Mucosa of rectum (tissue), 2 donors: ENCODE data around the gene OVCA2.

Source experiments
- H3K27ac ChIP-seq, 2 donors: one replicate each; pipeline ENCODE4 v1.7.0; 2013; ENCODE audit warnings: inconsistent platforms in 2 of 2, low read depth in 2 of 2, low read length in 2 of 2
- H3K27me3 ChIP-seq, 2 donors: one replicate each; pipeline ENCODE4 v1.7.0; 2013; ENCODE audit warnings: low read length in 2 of 2; ENCODE audit not compliant: control insufficient read depth in 2 of 2, insufficient read depth in 2 of 2
- H3K36me3 ChIP-seq, 2 donors: one replicate each; pipeline ENCODE4 v1.7.0; 2013; ENCODE audit warnings: low read length in 2 of 2; ENCODE audit not compliant: control insufficient read depth in 2 of 2, insufficient read depth in 2 of 2
- H3K4me1 ChIP-seq, 2 donors: one replicate each; pipeline ENCODE4 v1.7.0; 2013; ENCODE audit warnings: low read length in 2 of 2, mild to moderate bottlenecking in 1 of 2; ENCODE audit not compliant: control insufficient read depth in 2 of 2, insufficient read depth in 2 of 2
- H3K4me3 ChIP-seq, 2 donors: one replicate each; pipeline ENCODE4 v1.7.0; 2013; ENCODE audit warnings: low read length in 2 of 2
- H3K9ac ChIP-seq, 2 donors: one replicate each; pipeline ENCODE4 v1.7.0; 2013; ENCODE audit warnings: low read length in 2 of 2, low read depth in 1 of 2, mild to moderate bottlenecking in 1 of 2
- H3K9me3 ChIP-seq, 2 donors: one replicate each; pipeline ENCODE4 v1.7.0; 2013; ENCODE audit warnings: low read length in 2 of 2; ENCODE audit not compliant: control insufficient read depth in 2 of 2
- donor health status: healthy.
- donor health status: Normal muscosa, but diverticular disease.

The OVCA2 gene

DNA sequence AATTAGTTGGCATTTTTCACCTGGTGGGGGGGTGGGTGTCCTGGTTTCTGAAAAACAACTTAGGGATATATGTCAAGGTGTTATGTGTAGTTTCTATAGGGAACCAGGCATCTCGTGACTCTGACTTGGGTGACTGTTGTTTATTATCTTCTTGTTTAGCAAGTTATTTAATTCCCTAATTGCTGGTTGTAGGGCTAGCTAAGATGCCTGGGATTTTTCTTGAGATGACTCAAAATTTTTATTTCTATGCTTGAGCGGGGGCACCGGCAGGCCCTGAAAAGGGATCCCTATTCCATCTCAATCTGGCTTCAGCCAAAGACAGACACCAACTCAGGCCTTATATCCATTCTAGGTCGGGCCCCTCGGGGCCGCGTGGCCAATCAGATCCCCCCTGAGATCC lies 8.7 kb upstream of the OVCA2 start:
- Histone ChIP-seq H3K4me1 (peaks cover 5 to 8% of the 10 kb centered on the region in 2 donors), H3K9me3 (no peaks in the 10 kb centered on the region), H3K27ac (no peak overlapping the region), H3K27me3 (peaks cover 0 to 2% of the 10 kb centered on the region in 2 donors), H3K36me3 (peaks cover 20 to 23% of the 10 kb centered on the region in 2 donors), H3K4me3 (no peak overlapping the region), H3K9ac (no peak overlapping the region)

GRCh38 chr17:2034157-2034556 lies 7.7 kb upstream of the OVCA2 start:
- Histone ChIP-seq H3K9ac (no peak overlapping the region), H3K36me3 (peaks cover 20 to 27% of the 10 kb centered on the region in 2 donors), H3K9me3 (no peaks in the 10 kb centered on the region), H3K4me3 (no peak overlapping the region), H3K4me1 (peaks cover 5 to 8% of the 10 kb centered on the region in 2 donors), H3K27ac (no peak overlapping the region), H3K27me3 (no peaks in the 10 kb centered on the region)

GRCh38 chr17:2034806-2035540 lies 6.8 kb upstream of the OVCA2 start:
- H3K27ac ChIP-seq = no peak overlapping the region
- H3K36me3 ChIP-seq = peaks cover 20 to 29% of the 10 kb centered on the region in 2 donors
- peaks cover 5 to 6% of the 10 kb centered on the region in 2 donors for H3K4me1 ChIP-seq
- H3K4me3 ChIP-seq = no peak overlapping the region
- no peak overlapping the region for H3K9ac ChIP-seq
- no peaks in the 10 kb centered on the region for H3K27me3 ChIP-seq
- no peaks in the 10 kb centered on the region for H3K9me3 ChIP-seq

DNA sequence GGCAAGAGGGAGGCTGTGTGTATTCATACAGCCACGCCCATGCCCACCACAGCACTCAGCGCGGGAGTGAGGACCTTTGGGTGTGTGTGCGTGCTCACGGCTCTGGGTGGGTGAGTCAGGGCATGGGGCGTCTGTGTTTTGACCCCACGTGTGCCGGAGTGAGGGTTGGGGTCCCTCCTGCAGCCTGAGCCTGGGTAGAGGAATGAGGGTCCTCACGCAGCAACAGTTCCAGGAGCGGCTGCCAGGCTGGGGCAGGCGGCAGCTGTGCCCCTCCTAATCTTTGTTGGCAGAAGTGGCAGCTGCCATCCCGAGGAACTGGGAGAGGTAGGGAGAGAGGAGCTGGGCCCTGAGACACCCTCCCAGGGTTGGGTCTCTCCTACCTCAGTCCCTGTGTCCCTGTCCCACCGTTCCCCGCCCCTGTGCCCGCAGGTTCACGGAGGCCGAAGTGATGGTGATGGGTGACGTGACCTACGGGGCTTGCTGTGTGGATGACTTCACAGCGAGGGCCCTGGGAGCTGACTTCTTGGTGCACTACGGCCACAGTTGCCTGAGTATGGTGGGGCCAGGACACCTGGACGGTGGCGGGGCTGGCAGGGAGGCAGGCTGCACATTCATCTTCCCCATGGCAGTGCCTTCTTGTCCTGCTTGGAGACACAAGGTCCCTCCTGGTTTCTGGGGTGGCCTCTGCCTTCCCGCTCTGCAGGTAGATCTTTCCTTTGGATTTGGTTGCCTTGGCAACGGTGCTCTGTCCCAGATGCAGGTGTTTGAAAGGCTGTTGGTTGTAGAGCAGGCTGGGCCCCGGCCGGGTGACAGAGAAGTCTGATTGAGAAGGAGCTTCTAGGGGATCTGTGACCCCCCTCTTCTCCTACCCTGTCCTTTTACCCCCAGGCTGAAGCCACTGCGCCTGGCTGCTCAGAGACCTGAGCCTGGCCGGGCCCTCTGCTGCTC lies 6.0 kb upstream of the OVCA2 start:
- Histone ChIP-seq H3K9ac (no peak overlapping the region), H3K27ac (no peak overlapping the region)

GRCh38 chr17:2037155-2037554 lies 4.7 kb upstream of the OVCA2 start:
- no peak overlapping the region for H3K9ac ChIP-seq
- no peak overlapping the region for H3K27ac ChIP-seq
- no peaks in the 10 kb centered on the region for H3K27me3 ChIP-seq
- no peak overlapping the region for H3K4me3 ChIP-seq
- peaks cover 4 to 9% of the 10 kb centered on the region in 2 donors for H3K4me1 ChIP-seq
- H3K9me3 ChIP-seq = no peaks in the 10 kb centered on the region
- H3K36me3 ChIP-seq = peaks cover 20 to 29% of the 10 kb centered on the region in 2 donors

More for the DNA sequence above, 6.0 kb upstream of the OVCA2 start:
- Histone ChIP-seq H3K4me1 (peaks cover 2 to 3% of the 10 kb centered on the region in 2 donors), H3K4me3 (no peak overlapping the region), H3K27me3 (no peaks in the 10 kb centered on the region), H3K36me3 (peaks cover 20 to 29% of the 10 kb centered on the region in 2 donors), H3K9me3 (no peaks in the 10 kb centered on the region)

GRCh38 chr17:2040219-2040827 lies 1.5 kb upstream of the OVCA2 start:
- peaks cover 12 to 17% of the 10 kb centered on the region in 2 donors for H3K4me1 ChIP-seq
- no peak overlapping the region for H3K27ac ChIP-seq
- H3K9me3 ChIP-seq = no peaks in the 10 kb centered on the region
- H3K27me3 ChIP-seq = no peaks in the 10 kb centered on the region
- peaks cover 15 to 34% of the 10 kb centered on the region in 2 donors for H3K36me3 ChIP-seq
- no peak overlapping the region for H3K9ac ChIP-seq
- no peak overlapping the region for H3K4me3 ChIP-seq

GRCh38 chr17:2040942-2041560 lies 771 bp upstream of the OVCA2 start:
- peaks cover 12 to 17% of the 10 kb centered on the region in 2 donors for H3K4me1 ChIP-seq
- peak overlapping the region in 1 of 2 donors; percentile 94 for H3K9ac ChIP-seq
- H3K9me3 ChIP-seq = no peaks in the 10 kb centered on the region
- H3K4me3 ChIP-seq = peak overlapping the region; percentile 85 to 98
- no peaks in the 10 kb centered on the region for H3K27me3 ChIP-seq
- H3K36me3 ChIP-seq = peaks cover 12 to 30% of the 10 kb centered on the region in 2 donors
- peak overlapping the region; percentile 32 to 58 for H3K27ac ChIP-seq

GRCh38 chr17:2042390-2042847 lies 597 bp downstream of the OVCA2 start:
- Histone ChIP-seq H3K4me3 (peak overlapping the region; percentile 85 to 98), H3K9me3 (no peaks in the 10 kb centered on the region), H3K4me1 (peaks cover 12 to 17% of the 10 kb centered on the region in 2 donors)

DNA sequence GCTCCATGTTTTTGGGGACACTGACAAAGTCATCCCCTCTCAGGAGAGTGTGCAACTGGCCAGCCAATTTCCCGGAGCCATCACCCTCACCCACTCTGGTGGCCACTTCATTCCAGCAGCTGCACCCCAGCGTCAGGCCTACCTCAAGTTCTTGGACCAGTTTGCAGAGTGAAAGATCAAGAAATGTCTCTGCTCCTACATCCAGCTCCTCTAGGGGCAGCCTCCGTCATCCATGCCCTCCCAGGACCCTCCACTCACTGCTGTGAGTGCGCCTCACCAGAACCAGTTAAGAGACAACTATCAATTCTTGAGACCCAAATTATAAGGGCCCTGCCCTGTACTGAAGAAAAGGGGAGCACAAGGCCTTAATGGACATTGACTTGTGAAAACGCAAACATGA lies 1.1 kb downstream of the OVCA2 start:
- Histone ChIP-seq H3K36me3 (peaks cover 0 to 17% of the 10 kb centered on the region in 2 donors), H3K4me1 (peaks cover 12 to 17% of the 10 kb centered on the region in 2 donors), H3K9ac (peak overlapping the region; percentile 92 to 94), H3K9me3 (no peaks in the 10 kb centered on the region), H3K27ac (peak overlapping the region; percentile 81 to 85), H3K27me3 (no peaks in the 10 kb centered on the region), H3K4me3 (peak overlapping the region; percentile 85 to 98)

More at GRCh38 chr17:2042390-2042847, 597 bp downstream of the OVCA2 start:
- Histone ChIP-seq H3K27ac (peak overlapping the region; percentile 81 to 85), H3K9ac (peak overlapping the region; percentile 92 to 94), H3K36me3 (peaks cover 3 to 17% of the 10 kb centered on the region in 2 donors), H3K27me3 (no peaks in the 10 kb centered on the region)
